K562 (cell line): Measurements from ENCODE around the gene CLDN25. TPM values are rescaled to one million over a fixed set of nuclear protein-coding genes. Genes with fewer than 3 reads are reported as not detected.

Experiments
- ATAC-seq: fragments of 200-7000 bp; cut with Tn5 transposase; 3 replicates; pipeline ENCODE4 v1.9.1; 2020; ENCODE audit warnings: moderate library complexity
- BruUV-seq: library from RNA; stranded (reverse); fragments of 400-500 nt; replicated peaks from 2 replicates; lab custom pipeline; 2021; lab: Mats Ljungman, UMichigan
- CTCF ChIA-PET: fragments of 300-600 bp; formaldehyde crosslinking; extraction: SDS; loops from one replicate; lab custom pipeline; 2021; ENCODE audit warnings: low intra/inter-chr PET ratio; lab: Yijun Ruan, JAX
- POLR2A ChIA-PET: fragments of 300-600, 350-650 bp; sonication (Branson Sonifier 250); formaldehyde crosslinking; extraction: SDS; loops from one replicate; lab custom pipeline; 2021; ENCODE audit warnings: antibody characterized with exemption, inconsistent platforms; lab: Yijun Ruan, JAX
- DNase-seq, 4 experiments: peaks; one replicate each; pipeline versions ENCODE4 v3.0.0 to v3.0.0-alpha.2; 2011 to 2018; ENCODE audit warnings: low spot score in 3 of 4, mixed read lengths in 3 of 4; ENCODE audit errors: extremely low read depth in 1 of 4
- FAIRE-seq: peaks from 2 replicates; lab custom pipeline; 2011; peaks lifted over from hg19 to GRCh38; lab: Jason Lieb, UNC
- H2AFZ ChIP-seq: 2 replicates; pipeline ENCODE4 v1.6.0; 2011; ENCODE audit warnings: low read depth, low read length, control low read depth, inconsistent platforms
- H3K27ac ChIP-seq: fragments of 200-600 bp; 3 replicates; pipeline ENCODE4 v1.8.0; 2011; ENCODE audit warnings: low read depth, mild to moderate bottlenecking, control low read depth, inconsistent platforms, low read length, moderate library complexity, mixed read lengths; ENCODE audit errors: extremely low read depth
- H3K27me3 ChIP-seq, 2 experiments: fragments of 300-600 bp in 1 of 2; 2 replicates in 1 of 2; 3 replicates in 1 of 2; pipeline versions ENCODE4 v1.6.0 to v1.8.0; 2011; ENCODE audit warnings: inconsistent platforms in 2 of 2, low read length in 2 of 2, mild to moderate bottlenecking in 1 of 2, mixed read lengths in 1 of 2, moderate library complexity in 1 of 2; ENCODE audit not compliant: control insufficient read depth in 2 of 2, insufficient read depth in 2 of 2
- H3K36me3 ChIP-seq: fragments of 300-600 bp; 3 replicates; pipeline ENCODE4 v1.8.0; 2011; ENCODE audit warnings: mild to moderate bottlenecking, low read length, inconsistent platforms; ENCODE audit not compliant: control insufficient read depth, insufficient read depth
- H3K4me1 ChIP-seq, 2 experiments: fragments of 200-600 bp in 1 of 2; replicated peaks in 1 of 2; 2 replicates in 1 of 2; 3 replicates in 1 of 2; pipeline versions ENCODE4 v1.5.1 to v1.8.0; 2011; ENCODE audit warnings: inconsistent platforms in 2 of 2, low read length in 2 of 2, mild to moderate bottlenecking in 1 of 2, mixed read lengths in 1 of 2, moderate library complexity in 1 of 2; ENCODE audit not compliant: control insufficient read depth in 2 of 2, insufficient read depth in 2 of 2
- H3K4me2 ChIP-seq: 2 replicates; pipeline ENCODE4 v1.6.1; 2011; ENCODE audit warnings: low read length, control low read depth, inconsistent platforms, mixed read lengths; ENCODE audit not compliant: insufficient read depth
- H3K4me3 ChIP-seq: fragments of 200-600 bp; sonication (generic), shearing (Covaris generic); 2 replicates; pipeline ENCODE4 v1.5.1; 2016; ENCODE audit warnings: control low read depth, inconsistent platforms
- H3K79me2 ChIP-seq: fragments of 200-600 bp; 3 replicates; pipeline ENCODE4 v1.8.0; 2011; ENCODE audit warnings: low read length, inconsistent platforms; ENCODE audit not compliant: control insufficient read depth, insufficient read depth
- H3K9ac ChIP-seq, 2 experiments: 2 replicates each; pipeline versions ENCODE4 v1.6.0 to v1.6.1; 2011; ENCODE audit warnings: low read depth in 2 of 2, low read length in 2 of 2, control low read depth in 1 of 2, inconsistent platforms in 1 of 2, mild to moderate bottlenecking in 1 of 2, mixed read lengths in 1 of 2; ENCODE audit not compliant: insufficient read depth in 1 of 2
- H3K9me1 ChIP-seq: one replicate; pipeline ENCODE4 v1.6.0; 2011; ENCODE audit warnings: inconsistent platforms, mild to moderate bottlenecking, low read length, moderate library complexity; ENCODE audit not compliant: control insufficient read depth, insufficient read depth
- H3K9me3 ChIP-seq: replicated peaks from 2 replicates; pipeline ENCODE4 v1.5.1; 2011; ENCODE audit warnings: low read depth, low read length, inconsistent platforms; ENCODE audit not compliant: control insufficient read depth, insufficient read depth
- H4K20me1 ChIP-seq: replicated peaks from 2 replicates; pipeline ENCODE4 v1.6.1; 2011; ENCODE audit warnings: low read length, inconsistent platforms, mixed read lengths; ENCODE audit not compliant: control insufficient read depth, insufficient read depth
- AFF1 ChIP-seq, 2 experiments: fragments of 450-650 bp; IDR thresholded peaks; 2 replicates each; pipeline ENCODE4 v1.6.1; 2018; ENCODE audit warnings: mild to moderate bottlenecking in 2 of 2, low read depth in 1 of 2; ENCODE audit not compliant: partially characterized antibody in 2 of 2
- ATF7 ChIP-seq: fragments of 450-650 bp; IDR thresholded peaks from 2 replicates; pipeline ENCODE4 v1.7.1; 2014; ENCODE audit warnings: mild to moderate bottlenecking, moderate library complexity
- FOSL1 ChIP-seq: fragments of 200-800 bp; sonication (Bioruptor generic); conservative IDR thresholded peaks from 2 replicates; pipeline ENCODE4 v1.6.1; 2016; ENCODE audit warnings: missing genetic modification characterization, missing compliant biosample characterization
- HDAC2 ChIP-seq: fragments of 450-650 bp; IDR thresholded peaks from 2 replicates; pipeline ENCODE4 v1.6.1; 2016; ENCODE audit warnings: mild to moderate bottlenecking
- KLF6 ChIP-seq: fragments of 250-450 bp; sonication (Bioruptor Pico); IDR thresholded peaks from 2 replicates; pipeline ENCODE4 v1.4.0; 2020; ENCODE audit warnings: mild to moderate bottlenecking, moderate library complexity, borderline replicate concordance
- MECOM ChIP-seq: fragments of 250-450 bp; sonication (Bioruptor Pico); IDR thresholded peaks from 2 replicates; pipeline ENCODE4 v1.8.0; 2022; ENCODE audit warnings: inconsistent platforms
- NR2C2 ChIP-seq, 2 experiments: fragments of 200-800 bp in 1 of 2; sonication (Bioruptor generic) in 1 of 2; sonication (generic) in 1 of 2; formaldehyde crosslinking in 1 of 2; IDR thresholded peaks; 2 replicates each; pipeline versions ENCODE4 v1.6.1 to v1.8.0; 2016 to 2022; ENCODE audit warnings: mild to moderate bottlenecking in 1 of 2, missing compliant biosample characterization in 1 of 2, missing genetic modification characterization in 1 of 2, missing genetic modification reagents in 1 of 2
- REST ChIP-seq, 2 experiments: fragments of 450-650 bp; formaldehyde crosslinking in 1 of 2; IDR thresholded peaks; 2 replicates each; pipeline versions ENCODE4 v1.4.0 to v1.6.1; 2014 to 2020; ENCODE audit warnings: mild to moderate bottlenecking in 2 of 2, borderline replicate concordance in 1 of 2, low read depth in 1 of 2
- WGBS: fragments of 100-300 bp; shearing (Covaris generic); methylation state at CpG from one replicate; pipeline ENCODE4 v1.1.6; 2016; ENCODE audit warnings: low coverage, mixed read lengths; ENCODE audit not compliant: insufficient coverage; ENCODE audit errors: missing lambda C conversion rate; 5-methylcytosine and 5-hydroxymethylcytosine counted together
- in situ Hi-C: fragments of 300-500 bp; cut with MboI; formaldehyde crosslinking; loops from 4 replicates; pipeline ENCODE4 v1.15.0; 2018; ENCODE audit warnings: inconsistent platforms, mixed read lengths
- intact Hi-C: fragments of 100-400 bp; cut with micrococcal nuclease; formaldehyde crosslinking; loops from 2 replicates; pipeline ENCODE4 v1.14.2; 2022
- polyA plus RNA-seq, 8 experiments: library from polyadenylated mRNA; depleted of rRNA in 4 of 8; stranded (reverse) in 5 of 8; unstranded in 3 of 8; fragments of >200 nt; fragmentation: Nextera tagmentation in 2 of 8; fragmentation: Illumina TruSeq in 1 of 8; extraction: Ambion mirVana in 2 of 8; extraction: Trizol in 1 of 8; gene quantifications; 2 replicates each; pipeline versions ENCODE4 v1.2.1 to v1.2.3, GENCODE V29; 2011 to 2014; ENCODE audit warnings: inconsistent platforms in 1 of 8, missing spikeins in 1 of 8
- total RNA-seq, 7 experiments: library from RNA; depleted of rRNA in 6 of 7; stranded (reverse); fragments of >200 nt in 6 of 7; fragmentation: Illumina TruSeq in 2 of 7; extraction: Trizol in 2 of 7; gene quantifications; 2 replicates each; pipeline versions ENCODE4 v1.2.1 to v1.2.3, GENCODE V29; 2011 to 2021; ENCODE audit warnings: low replicate concordance in 1 of 7

Gene CLDN25
- total and polyA plus RNA-seq, 9 of the 15 experiments (the other 6 are each of a cell fraction or from before 2014, with no cell fraction given): not detected

GRCh38 chr11:113773092-113773415, 6.5 kb upstream of the CLDN25 start:
- Histone ChIP-seq H4K20me1 (no peaks in the 10 kb centered on the region), H3K9ac (peak overlapping the region; percentile 83 to 98), H3K9me1 (no peaks in the 10 kb centered on the region), H3K36me3 (peaks cover 18% of the 10 kb centered on the region), H3K4me1 (peaks cover 4 to 6% of the 10 kb centered on the region in 2 experiments; a peak in 4 of 5 replicates), H3K4me3 (peak overlapping the region; percentile 83), H3K9me3 (no peaks in the 10 kb centered on the region), H3K79me2 (peaks cover 25% of the 10 kb centered on the region), H3K27ac (peak overlapping the region; percentile 71), H3K27me3 (peaks cover 2 to 6% of the 10 kb centered on the region in 2 experiments), H2AFZ (peak overlapping the region; percentile 93), H3K4me2 (peak overlapping the region; percentile 92)
- FAIRE-seq (no peak), DNase-seq (peak; percentile 40 to 50 (median 46)), ATAC-seq (peak; percentile 81)
- intact Hi-C loops: no loop called here
- 1% methylated on average over 10 of the region's 10 CpGs for WGBS
- no TSS peak for BruUV-seq
- in situ Hi-C loops: no loop called here
- ChIA-PET CTCF (no interaction called here), POLR2A (interaction anchor here (0.6 to 1.1 kb wide), 4 partner anchors 8 to 102 kb away, joined by 3 read pairs; no protein-coding TSS in a partner anchor)
- no peak for TF ChIP-seq MECOM
- 0 out of 2 replicates have a peak, but pooled peaks have one; percentile 15 for TF ChIP-seq HDAC2
- TF ChIP-seq KLF6 (CRISPR knock-in tag): no peak
- TF ChIP-seq ATF7: no peak
- no peak for TF ChIP-seq FOSL1
- TF ChIP-seq AFF1 (IDR thresholded peaks at IDR 0.05; ENCODE audit: low read depth in 1 of 2, partially characterized antibody in 2 of 2): peak in 1 of 2 experiments; percentile 22
- 0 out of 2 replicates have a peak, but pooled peaks have one; percentile 7 for TF ChIP-seq REST (IDR thresholded peaks at IDR 0.05; ENCODE audit: borderline replicate concordance)
- no peak for TF ChIP-seq REST (CRISPR knock-in tag; IDR thresholded peaks at IDR 0.05; ENCODE audit: low read depth)
- TF ChIP-seq NR2C2 (CRISPR knock-in tag; IDR thresholded peaks at IDR 0.05): no peak
- TF ChIP-seq NR2C2 (tag; IDR thresholded peaks at IDR 0.05): no peak
